ENCODE measurements around the gene MLN.

The MLN gene

GRCh38 chr6:33803571-33804053 is at the start of gene MLN:
Gene MLN, minus strand, starts transcription at chr6:33804003. Its CDS starts 2,840 bp downstream, at chr6:33801163.
- no peak for DNase-seq (ENCODE audit: low read depth)

GRCh38 chr6:33853026-33853425 is 49.2 kb upstream of the MLN start:
- DNase-seq (ENCODE audit: low read depth) = no peak

GRCh38 chr6:33851959-33852358 is 48.2 kb upstream of the MLN start:
- DNase-seq (ENCODE audit: low read depth) = no peak

GRCh38 chr6:33850869-33851541 is 47.2 kb upstream of the MLN start:
- no peak for DNase-seq (ENCODE audit: low read depth)

- no peak for DNase-seq (ENCODE audit: low read depth)
These were observed 46.5 kb upstream of the MLN start for GRCh38 chr6:33850296-33850695.

GRCh38 chr6:33849500-33850075 is 45.8 kb upstream of the MLN start:
- DNase-seq (ENCODE audit: low read depth) = no peak

GRCh38 chr6:33848484-33848883 is 44.7 kb upstream of the MLN start:
- no peak for DNase-seq (ENCODE audit: low read depth)

- no peak for DNase-seq (ENCODE audit: low read depth)
These were observed 44.1 kb upstream of the MLN start for GRCh38 chr6:33847867-33848266.

- DNase-seq (ENCODE audit: low read depth) = no peak
These were observed 43.3 kb upstream of the MLN start for GRCh38 chr6:33847078-33847477.

- no peak for DNase-seq (ENCODE audit: low read depth)
These were observed 42.4 kb upstream of the MLN start for GRCh38 chr6:33846226-33846625.

GRCh38 chr6:33845031-33845745 is 41.4 kb upstream of the MLN start:
- no peak for DNase-seq (ENCODE audit: low read depth)

- no peak for DNase-seq (ENCODE audit: low read depth)
These were observed 39.6 kb upstream of the MLN start for GRCh38 chr6:33843131-33844121.

GRCh38 chr6:33841868-33842267 is 38.1 kb upstream of the MLN start:
- DNase-seq (ENCODE audit: low read depth) = no peak

GRCh38 chr6:33841070-33841469 is 37.3 kb upstream of the MLN start:
- no peak for DNase-seq (ENCODE audit: low read depth)

GRCh38 chr6:33840048-33840926 is 36.5 kb upstream of the MLN start:
- no peak for DNase-seq (ENCODE audit: low read depth)

GRCh38 chr6:33839399-33840047 is 35.7 kb upstream of the MLN start:
- DNase-seq (ENCODE audit: low read depth) = no peak

- no peak for DNase-seq (ENCODE audit: low read depth)
These were observed 35.2 kb upstream of the MLN start for GRCh38 chr6:33838983-33839382.

GRCh38 chr6:33837971-33838665 is 34.3 kb upstream of the MLN start:
- no peak for DNase-seq (ENCODE audit: low read depth)

GRCh38 chr6:33836806-33837469 is 33.1 kb upstream of the MLN start:
- DNase-seq (ENCODE audit: low read depth) = no peak
